Measurements from ENCODE around the gene LRRC23.

DNA sequence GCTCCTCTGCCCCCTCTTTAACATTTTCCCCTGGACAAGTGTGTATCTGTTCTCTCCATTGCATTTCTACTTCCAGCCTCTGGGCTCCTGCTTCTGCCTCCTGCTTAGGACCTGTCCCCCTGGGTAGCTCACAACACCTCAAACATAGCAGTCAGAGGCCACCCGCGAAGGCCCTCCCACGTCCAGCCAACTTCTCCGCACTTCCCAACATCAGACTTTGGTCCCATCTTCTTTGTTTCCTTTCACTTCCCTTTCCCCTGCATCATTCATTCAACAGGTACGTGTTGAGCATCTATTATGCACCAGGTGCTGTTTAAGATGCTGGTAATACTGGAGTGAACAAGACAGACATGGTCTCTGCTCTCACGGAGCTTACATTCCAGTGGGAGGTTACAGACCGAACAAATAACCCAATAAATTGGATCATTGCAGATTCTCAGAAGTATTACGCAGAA lies 42.3 kb downstream of the LRRC23 start:
- TF ChIP-seq, protein P1, sequence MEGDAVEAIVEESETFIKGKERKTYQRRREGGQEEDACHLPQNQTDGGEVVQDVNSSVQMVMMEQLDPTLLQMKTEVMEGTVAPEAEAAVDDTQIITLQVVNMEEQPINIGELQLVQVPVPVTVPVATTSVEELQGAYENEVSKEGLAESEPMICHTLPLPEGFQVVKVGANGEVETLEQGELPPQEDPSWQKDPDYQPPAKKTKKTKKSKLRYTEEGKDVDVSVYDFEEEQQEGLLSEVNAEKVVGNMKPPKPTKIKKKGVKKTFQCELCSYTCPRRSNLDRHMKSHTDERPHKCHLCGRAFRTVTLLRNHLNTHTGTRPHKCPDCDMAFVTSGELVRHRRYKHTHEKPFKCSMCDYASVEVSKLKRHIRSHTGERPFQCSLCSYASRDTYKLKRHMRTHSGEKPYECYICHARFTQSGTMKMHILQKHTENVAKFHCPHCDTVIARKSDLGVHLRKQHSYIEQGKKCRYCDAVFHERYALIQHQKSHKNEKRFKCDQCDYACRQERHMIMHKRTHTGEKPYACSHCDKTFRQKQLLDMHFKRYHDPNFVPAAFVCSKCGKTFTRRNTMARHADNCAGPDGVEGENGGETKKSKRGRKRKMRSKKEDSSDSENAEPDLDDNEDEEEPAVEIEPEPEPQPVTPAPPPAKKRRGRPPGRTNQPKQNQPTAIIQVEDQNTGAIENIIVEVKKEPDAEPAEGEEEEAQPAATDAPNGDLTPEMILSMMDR (IDR thresholded peaks at IDR 0.05) = no peak
- TF ChIP-seq EP300 (IDR thresholded peaks at IDR 0.05) (no peak), POLR2A (IDR thresholded peaks at IDR 0.05) (no peak)

Measured in tibial nerve (tissue), 4 donors.